ENCODE measurements around the gene WBP1L.

WBP1L gene

GRCh38 chr10:102783568-102783967 lies 39.8 kb downstream of the WBP1L start:
- DNase-seq (ENCODE audit: extremely low read depth, low read depth) = no peak
- TF ChIP-seq CTCF (IDR thresholded peaks at IDR 0.05; ENCODE audit: low read depth, low read length, missing control alignments) = no peak
- no peak overlapping the region for H3K4me3 ChIP-seq (replicated peaks; ENCODE audit: low read depth, low read length)

DNA sequence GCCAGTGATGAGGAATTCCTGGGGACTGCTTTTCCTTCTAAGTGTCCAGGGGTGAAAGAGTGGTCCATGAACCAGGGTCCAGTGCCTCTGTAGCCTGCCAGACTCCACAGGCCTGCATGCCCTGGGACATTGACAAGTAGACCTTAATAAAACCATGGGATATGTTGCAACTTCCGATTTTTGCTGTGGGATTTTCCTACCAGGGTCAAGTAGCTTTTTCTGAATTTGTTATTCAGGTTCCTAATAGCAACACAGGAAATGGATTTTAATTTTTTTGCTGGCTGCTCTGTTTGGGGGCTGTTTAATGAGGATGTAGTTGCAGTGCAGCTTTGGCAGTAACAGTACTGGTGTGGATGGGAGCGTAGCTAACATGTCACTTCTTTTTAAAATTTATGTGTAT lies 42.1 kb downstream of the WBP1L start:
- DNase-seq (ENCODE audit: extremely low read depth, low read depth) = no peak
- TF ChIP-seq CTCF (IDR thresholded peaks at IDR 0.05; ENCODE audit: low read depth, low read length, missing control alignments) = no peak
- no peak overlapping the region for H3K4me3 ChIP-seq (replicated peaks; ENCODE audit: low read depth, low read length)

- no peak for TF ChIP-seq CTCF (IDR thresholded peaks at IDR 0.05; ENCODE audit: low read depth, low read length, missing control alignments)
- DNase-seq (ENCODE audit: extremely low read depth, low read depth) = no peak
- H3K4me3 ChIP-seq (replicated peaks; ENCODE audit: low read depth, low read length) = no peak overlapping the region
These were observed 48.1 kb downstream of the WBP1L start for GRCh38 chr10:102791754-102792395.

GRCh38 chr10:102795453-102796406 lies 52.0 kb downstream of the WBP1L start:
- no peak overlapping the region for H3K4me3 ChIP-seq (replicated peaks; ENCODE audit: low read depth, low read length)
- DNase-seq (ENCODE audit: extremely low read depth, low read depth) = no peak

GRCh38 chr10:102796407-102797176 lies 52.8 kb downstream of the WBP1L start:
- H3K4me3 ChIP-seq (replicated peaks; ENCODE audit: low read depth, low read length) = no peak overlapping the region
- DNase-seq (ENCODE audit: extremely low read depth, low read depth) = no peak

More at GRCh38 chr10:102795453-102796406, 52.0 kb downstream of the WBP1L start:
- no peak for TF ChIP-seq CTCF (IDR thresholded peaks at IDR 0.05; ENCODE audit: low read depth, low read length, missing control alignments)

More at GRCh38 chr10:102796407-102797176, 52.8 kb downstream of the WBP1L start:
- no peak for TF ChIP-seq CTCF (IDR thresholded peaks at IDR 0.05; ENCODE audit: low read depth, low read length, missing control alignments)

All from HFF-Myc (cell line).